ENCODE measurements around the gene MIPOL1. TPM values are rescaled to one million over a fixed set of nuclear protein-coding genes. Genes with fewer than 3 reads are reported as not detected.
"Not testable (repeated sequence)": the region's sequence is repeated elsewhere in the genome, so short reads cannot be mapped to it uniquely, and the experiment has no call there.

The MIPOL1 gene
- polyA plus RNA-seq, 6 donors from 2014 or later = not detected

DNA sequence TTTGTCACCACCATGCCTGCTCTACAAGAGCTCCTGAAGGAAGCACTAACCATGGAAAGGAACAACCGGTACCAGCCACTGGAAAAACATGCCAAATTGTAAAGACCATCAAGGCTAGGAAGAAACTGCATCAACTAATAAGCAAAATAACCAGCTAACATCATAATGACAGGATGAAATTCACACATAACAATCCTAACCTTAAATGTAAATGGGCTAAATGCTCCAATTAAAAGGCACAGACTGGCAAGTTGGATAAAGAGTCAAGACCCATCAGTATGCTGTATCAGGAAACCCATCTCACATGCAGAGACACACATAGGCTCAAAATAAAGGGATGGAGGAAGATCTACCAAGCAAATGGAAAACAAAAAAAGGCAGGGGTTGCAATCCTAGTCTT, 97.5 kb downstream of the MIPOL1 start:
- H3K4me3 Mint-ChIP-seq; H3K4me1 Mint-ChIP-seq; H3K27ac Mint-ChIP-seq; ATAC-seq (ENCODE audit: low read depth in 2 of 2); H3K27me3 Mint-ChIP-seq; DNase-seq; H3K36me3 Mint-ChIP-seq: not testable (repeated sequence)
- H3K9me3 Mint-ChIP-seq = peaks cover 0 to 14% (median 8%) of the 10 kb centered on the region in 7 donors

DNA sequence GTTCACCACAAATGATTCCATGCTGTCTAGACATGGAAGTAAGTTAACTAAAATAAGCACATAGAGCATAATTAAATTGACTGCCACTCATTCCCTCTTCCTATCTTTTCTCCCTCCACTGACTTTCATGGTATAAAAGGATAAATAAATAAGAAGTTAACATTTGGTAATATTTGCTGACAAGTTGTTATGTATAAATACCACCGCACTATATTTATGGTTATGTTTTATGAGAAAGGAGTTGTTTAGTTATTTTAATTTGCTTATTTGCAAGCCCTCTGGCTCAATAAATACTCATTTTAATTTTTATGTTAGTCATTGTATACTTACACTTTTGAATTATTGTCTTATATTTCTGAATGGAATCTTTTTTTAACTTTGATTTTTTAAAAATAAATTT, 113.5 kb downstream of the MIPOL1 start:
- Mint-ChIP-seq H3K4me1 (no peaks in the 10 kb centered on the region), H3K27ac (no peak overlapping the region), H3K36me3 (no peaks in the 10 kb centered on the region), H3K4me3 (no peak overlapping the region), H3K27me3 (no peaks in the 10 kb centered on the region), H3K9me3 (peaks cover 0 to 19% (median 4%) of the 10 kb centered on the region in 7 donors)
- ATAC-seq (ENCODE audit: low read depth in 2 of 2) (no peak), DNase-seq (no peak)

DNA sequence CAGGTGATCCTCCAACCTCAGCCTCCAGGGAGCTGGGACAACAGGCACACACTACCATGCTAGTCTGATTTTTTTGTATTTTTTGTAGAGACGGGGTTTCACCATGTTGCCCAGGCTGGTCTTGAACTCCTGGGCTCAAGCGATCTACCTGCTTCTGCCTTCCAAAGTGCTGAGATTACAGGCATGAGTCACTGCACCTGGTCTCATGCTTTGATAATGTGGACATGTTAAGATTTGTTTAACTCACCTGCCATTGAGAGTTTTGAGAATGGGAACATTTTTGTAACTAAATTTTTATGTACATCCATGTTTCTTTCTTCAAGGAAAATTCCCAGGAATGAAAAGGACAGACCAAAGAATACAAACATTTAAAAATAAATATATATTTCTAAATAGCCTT, 121.2 kb downstream of the MIPOL1 start:
- DNase-seq = no peak
- Mint-ChIP-seq H3K36me3 (no peaks in the 10 kb centered on the region), H3K27ac (no peak overlapping the region), H3K9me3 (peaks cover 0 to 15% (median 2%) of the 10 kb centered on the region in 7 donors), H3K4me3 (no peak overlapping the region), H3K27me3 (no peaks in the 10 kb centered on the region), H3K4me1 (no peaks in the 10 kb centered on the region)
- ATAC-seq (ENCODE audit: low read depth in 2 of 2) = no peak

DNA sequence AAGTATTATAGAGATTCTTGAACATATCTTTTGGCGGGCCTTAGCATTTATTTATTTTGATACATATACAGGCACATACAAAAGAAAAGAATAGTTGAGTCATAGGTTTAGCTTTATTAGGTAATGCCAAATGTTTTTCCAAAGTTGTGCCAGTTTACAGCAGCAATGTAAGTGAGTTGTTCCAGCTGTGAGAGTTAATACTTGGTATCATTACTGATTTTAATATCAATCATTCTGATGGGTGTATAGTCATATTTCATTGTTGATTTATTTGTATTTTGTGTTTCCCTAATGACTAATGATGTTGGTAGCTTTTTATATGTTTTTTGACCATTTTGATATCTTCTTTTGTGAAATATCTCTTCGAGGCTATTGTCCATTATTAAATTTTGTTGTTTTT, 122.4 kb downstream of the MIPOL1 start:
- peaks cover 0 to 13% (median 2%) of the 10 kb centered on the region in 7 donors for H3K9me3 Mint-ChIP-seq
- no peak overlapping the region for H3K27ac Mint-ChIP-seq
- H3K4me3 Mint-ChIP-seq = no peak overlapping the region
- DNase-seq (no peak), ATAC-seq (ENCODE audit: low read depth in 2 of 2) (no peak)
- no peaks in the 10 kb centered on the region for H3K36me3 Mint-ChIP-seq
- no peaks in the 10 kb centered on the region for H3K27me3 Mint-ChIP-seq
- H3K4me1 Mint-ChIP-seq = no peaks in the 10 kb centered on the region

DNA sequence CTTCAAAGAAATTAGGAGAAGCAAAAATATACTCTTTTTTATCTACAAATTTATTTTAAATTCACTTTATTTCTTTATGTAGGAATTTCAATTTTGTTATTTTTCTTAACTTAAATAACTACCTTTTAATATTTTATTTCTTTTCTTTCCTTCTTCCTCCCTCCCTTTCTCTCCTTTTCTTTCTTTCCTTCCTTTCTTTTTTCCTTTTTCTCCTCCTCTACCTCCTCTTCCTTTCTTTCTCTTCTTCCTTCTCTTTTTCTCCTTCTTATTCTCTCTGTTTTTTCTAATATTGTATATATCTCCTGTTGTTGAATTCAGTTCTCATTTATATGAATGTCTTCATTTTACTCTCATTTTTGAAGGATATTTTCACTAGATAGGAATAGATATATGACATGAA, 127.6 kb downstream of the MIPOL1 start:
- Mint-ChIP-seq H3K4me3 (no peak overlapping the region), H3K27ac (no peak overlapping the region), H3K27me3 (no peaks in the 10 kb centered on the region), H3K4me1 (no peaks in the 10 kb centered on the region), H3K9me3 (peaks cover 0 to 5% (median 0%) of the 10 kb centered on the region in 7 donors), H3K36me3 (no peaks in the 10 kb centered on the region)
- DNase-seq = no peak
- ATAC-seq (ENCODE audit: low read depth in 2 of 2) = no peak

DNA sequence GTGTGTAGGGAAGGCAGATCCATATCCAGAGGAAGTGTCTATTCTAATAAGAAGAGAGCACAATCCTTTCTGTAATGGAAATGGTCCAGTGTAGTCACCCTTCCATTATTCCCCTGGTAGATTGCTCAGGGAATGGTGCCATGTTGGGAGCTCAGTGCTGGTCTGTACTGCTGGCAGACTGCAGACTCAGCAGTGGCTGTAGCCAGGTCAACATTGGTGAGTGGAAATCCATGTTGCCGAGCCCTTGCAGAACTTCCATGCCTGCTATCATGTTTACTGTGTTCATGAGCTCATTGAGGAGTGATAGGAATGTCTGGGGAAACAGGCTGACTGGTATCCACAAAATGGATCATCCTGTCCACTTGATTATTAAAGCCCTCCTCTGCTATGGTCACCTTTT, 128.7 kb downstream of the MIPOL1 start:
- H3K9me3 Mint-ChIP-seq = peaks cover under 1 to 15% (median 5%) of the 10 kb centered on the region in 7 donors
- DNase-seq (no peak), ATAC-seq (ENCODE audit: low read depth in 2 of 2) (no peak)
- no peak overlapping the region for H3K4me3 Mint-ChIP-seq
- H3K4me1 Mint-ChIP-seq = no peaks in the 10 kb centered on the region
- H3K27me3 Mint-ChIP-seq = no peaks in the 10 kb centered on the region
- H3K27ac Mint-ChIP-seq = no peak overlapping the region
- H3K36me3 Mint-ChIP-seq = no peaks in the 10 kb centered on the region

DNA sequence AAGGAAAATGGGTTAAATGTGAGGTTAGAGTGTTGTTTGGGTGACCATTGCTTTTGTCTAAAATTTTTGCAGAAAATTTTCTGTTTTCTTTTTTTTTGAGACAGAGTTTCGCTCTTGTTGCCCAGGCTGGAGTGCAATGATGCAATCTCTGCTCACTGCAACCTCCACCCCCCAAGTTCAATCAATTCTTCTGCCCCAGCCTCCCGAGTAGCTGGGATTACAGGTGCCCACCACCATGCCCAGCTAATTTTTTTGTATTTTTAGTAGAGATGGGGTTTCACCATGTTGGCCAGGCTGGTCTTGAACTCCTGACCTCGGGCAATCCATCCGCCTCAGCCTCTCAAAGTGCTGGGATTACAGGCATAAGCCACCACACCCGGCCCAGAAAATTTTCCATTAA, 130.2 kb downstream of the MIPOL1 start:
- H3K9me3 Mint-ChIP-seq = peaks cover 2 to 15% (median 5%) of the 10 kb centered on the region in 7 donors
- not testable (repeated sequence) for H3K4me3 Mint-ChIP-seq; DNase-seq; ATAC-seq (ENCODE audit: low read depth in 2 of 2); H3K36me3 Mint-ChIP-seq; H3K27me3 Mint-ChIP-seq; H3K4me1 Mint-ChIP-seq; H3K27ac Mint-ChIP-seq

DNA sequence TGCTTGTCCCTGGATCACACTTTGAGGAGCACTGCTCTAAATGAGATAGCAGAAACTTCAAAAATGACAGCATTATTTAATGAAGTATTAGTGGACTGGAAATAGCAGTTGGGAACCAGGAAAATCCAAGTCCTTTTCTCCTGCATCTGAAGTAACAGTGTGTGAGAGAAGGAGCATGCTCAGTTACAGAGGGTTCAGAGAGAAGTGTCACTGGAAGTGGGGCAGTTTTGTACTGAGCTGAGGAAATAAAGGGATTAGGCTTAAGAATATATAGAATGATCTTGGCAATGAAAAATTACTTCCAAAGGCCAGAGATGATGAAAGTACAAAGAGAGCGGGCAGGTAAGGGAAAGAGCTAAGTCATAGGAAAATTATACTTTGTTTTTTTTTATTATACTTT, 130.9 kb downstream of the MIPOL1 start:
- no peak for DNase-seq
- Mint-ChIP-seq H3K36me3 (no peaks in the 10 kb centered on the region), H3K27me3 (no peaks in the 10 kb centered on the region), H3K9me3 (peaks cover 2 to 15% (median 5%) of the 10 kb centered on the region in 7 donors), H3K4me3 (no peak overlapping the region), H3K4me1 (no peaks in the 10 kb centered on the region), H3K27ac (no peak overlapping the region)
- no peak for ATAC-seq (ENCODE audit: low read depth in 2 of 2)

DNA sequence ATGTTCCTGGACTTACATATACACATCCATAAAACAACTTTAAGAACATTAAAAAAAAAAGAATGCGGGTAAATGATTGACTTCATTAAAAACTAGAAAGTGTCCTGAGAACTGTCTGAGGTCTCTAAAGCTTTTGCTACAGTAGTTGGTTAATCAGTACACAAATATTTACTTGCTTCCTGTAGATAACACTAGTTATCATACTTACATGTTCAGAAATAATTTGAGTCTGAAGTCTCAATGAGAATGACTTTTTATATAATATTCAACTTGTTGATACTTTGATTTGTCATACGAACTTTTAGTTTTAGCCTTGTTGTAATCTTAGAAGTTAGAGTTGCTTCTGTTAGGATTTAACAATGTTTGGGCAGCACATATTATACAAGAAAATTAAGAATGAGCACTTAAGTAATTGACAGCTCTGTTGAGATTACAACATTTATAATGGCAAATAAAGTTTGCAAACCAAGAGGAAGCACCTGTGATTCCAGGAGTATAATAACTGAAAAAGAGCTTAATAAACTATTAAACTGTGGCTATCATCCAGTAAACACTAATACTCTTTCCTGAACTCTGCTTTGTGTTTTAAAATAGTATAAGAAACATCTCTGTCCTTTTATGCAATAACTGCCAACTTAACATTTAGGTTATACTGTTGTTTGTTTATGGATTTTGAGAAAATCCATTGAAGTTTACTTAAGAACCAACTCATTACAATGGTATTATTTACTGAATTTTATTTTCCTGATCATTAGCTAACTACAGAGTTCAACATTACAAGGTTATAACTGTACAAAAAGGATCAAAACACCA, 131.7 kb downstream of the MIPOL1 start:
- Mint-ChIP-seq H3K27me3 (no peaks in the 10 kb centered on the region), H3K36me3 (no peaks in the 10 kb centered on the region), H3K4me1 (no peaks in the 10 kb centered on the region), H3K27ac (no peak overlapping the region), H3K9me3 (peaks cover 2 to 15% (median 5%) of the 10 kb centered on the region in 7 donors), H3K4me3 (no peak overlapping the region)
- no peak for ATAC-seq (ENCODE audit: low read depth in 2 of 2)
- no peak for DNase-seq

DNA sequence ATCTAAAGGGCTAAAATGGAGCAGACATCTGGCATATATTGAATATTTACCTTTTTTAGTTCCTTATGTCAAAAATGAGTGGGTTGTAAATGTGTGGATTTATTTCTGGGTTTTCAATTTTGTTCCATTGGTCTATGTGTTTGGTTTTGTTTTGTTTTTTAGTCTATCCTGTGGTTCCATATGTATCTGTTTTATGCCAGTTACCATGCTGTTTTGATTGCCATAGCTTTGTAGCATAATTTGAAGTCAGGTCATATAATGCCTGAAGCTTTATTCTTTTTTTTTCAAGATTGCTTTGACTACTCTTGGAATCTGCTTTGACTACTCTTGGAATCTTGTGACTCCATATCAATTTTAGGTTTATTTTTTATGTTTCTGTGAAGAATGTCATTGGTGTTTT, 133.2 kb downstream of the MIPOL1 start:
- no peak for ATAC-seq (ENCODE audit: low read depth in 2 of 2)
- no peak for DNase-seq
- H3K4me3 Mint-ChIP-seq = no peak overlapping the region
- no peaks in the 10 kb centered on the region for H3K36me3 Mint-ChIP-seq
- H3K27me3 Mint-ChIP-seq = no peaks in the 10 kb centered on the region
- no peaks in the 10 kb centered on the region for H3K4me1 Mint-ChIP-seq
- peaks cover 2 to 15% (median 5%) of the 10 kb centered on the region in 7 donors for H3K9me3 Mint-ChIP-seq
- H3K27ac Mint-ChIP-seq = no peak overlapping the region

DNA sequence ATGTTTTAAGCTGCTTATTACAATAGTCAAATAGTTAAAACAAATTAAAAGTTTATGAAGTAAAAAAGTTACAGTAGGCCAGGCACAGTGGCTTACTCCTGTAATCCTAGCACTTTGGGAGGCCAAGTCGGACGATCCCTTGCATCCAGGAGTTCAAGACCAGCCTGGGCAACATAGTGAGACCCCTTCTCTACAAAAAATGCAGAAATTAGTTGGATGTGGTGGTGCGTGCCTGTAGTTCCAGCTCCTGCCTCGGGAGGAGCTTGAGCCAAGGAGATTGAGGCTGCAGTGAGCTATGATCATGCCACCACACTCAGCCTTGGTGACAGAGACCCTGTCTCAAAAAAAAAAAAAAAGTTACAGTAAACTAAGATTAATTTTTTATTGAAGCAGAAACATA, 142.6 kb downstream of the MIPOL1 start:
- no peak for ATAC-seq (ENCODE audit: low read depth in 2 of 2)
- Mint-ChIP-seq H3K4me1 (no peaks in the 10 kb centered on the region), H3K9me3 (peaks cover 0 to 5% (median 0%) of the 10 kb centered on the region in 7 donors), H3K36me3 (no peaks in the 10 kb centered on the region), H3K27ac (no peak overlapping the region), H3K27me3 (no peaks in the 10 kb centered on the region), H3K4me3 (no peak overlapping the region)
- no peak for DNase-seq

DNA sequence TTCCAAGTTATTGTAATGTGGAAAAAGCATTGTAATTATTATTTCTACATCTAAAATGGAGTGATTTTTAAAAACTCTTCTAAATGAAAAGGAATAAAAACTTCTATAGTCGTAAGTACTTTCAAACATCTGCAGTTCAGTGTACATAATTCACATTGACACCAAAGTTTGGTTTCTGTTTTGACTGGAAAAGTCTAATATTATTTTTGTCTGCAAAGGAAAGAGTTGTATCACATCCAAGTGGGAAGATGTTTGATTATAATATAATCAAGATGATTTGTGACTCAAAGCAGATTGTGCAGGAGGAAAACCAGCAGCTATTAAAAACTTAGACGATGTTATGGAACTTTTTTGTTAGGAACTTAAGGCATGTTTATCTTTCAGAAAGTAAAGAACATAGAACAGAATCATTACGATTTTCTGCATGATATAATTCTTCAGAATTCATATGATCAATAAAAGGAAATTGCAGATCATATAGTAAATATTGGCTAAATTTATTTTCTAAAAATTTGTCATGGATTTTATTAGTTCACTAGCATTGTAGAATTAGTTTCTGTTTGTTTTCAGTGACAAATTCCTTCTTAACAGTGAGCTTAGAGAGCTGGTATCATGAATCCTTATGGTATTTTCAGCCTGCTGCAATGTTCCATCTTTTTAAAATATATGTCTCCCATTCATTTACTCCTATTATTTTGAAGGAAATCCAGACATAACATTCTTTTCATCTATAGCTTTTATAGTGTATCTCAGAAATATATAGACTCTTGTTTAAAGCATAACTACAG, 145.8 kb downstream of the MIPOL1 start:
- no peaks in the 10 kb centered on the region for H3K36me3 Mint-ChIP-seq
- DNase-seq (no peak), ATAC-seq (ENCODE audit: low read depth in 2 of 2) (no peak)
- no peaks in the 10 kb centered on the region for H3K27me3 Mint-ChIP-seq
- peaks cover 0 to 20% (median 7%) of the 10 kb centered on the region in 7 donors for H3K9me3 Mint-ChIP-seq
- no peak overlapping the region for H3K27ac Mint-ChIP-seq
- H3K4me1 Mint-ChIP-seq = no peaks in the 10 kb centered on the region
- no peak overlapping the region for H3K4me3 Mint-ChIP-seq

DNA sequence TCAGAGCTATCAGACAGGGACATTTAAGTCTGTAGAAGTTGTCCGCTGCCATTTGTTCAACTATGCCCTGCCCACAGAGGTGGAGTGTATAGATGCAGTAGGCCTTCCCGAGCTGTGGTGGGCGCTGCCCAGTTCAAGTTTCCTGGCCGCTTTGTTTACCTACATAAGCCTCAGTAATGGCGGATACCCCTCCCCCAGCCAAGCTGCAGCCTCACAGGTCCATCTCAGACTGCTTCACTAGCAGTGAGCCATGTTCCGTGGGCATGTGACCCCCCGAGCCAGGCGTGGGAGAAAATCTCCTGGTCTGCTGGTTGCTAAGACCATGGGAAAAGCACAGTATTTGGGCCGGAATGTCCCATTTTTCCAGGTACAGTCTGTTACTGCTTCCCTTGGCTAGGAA, 165.9 kb downstream of the MIPOL1 start:
- peaks cover 15 to 28% (median 19%) of the 10 kb centered on the region in 7 donors for H3K9me3 Mint-ChIP-seq

DNA sequence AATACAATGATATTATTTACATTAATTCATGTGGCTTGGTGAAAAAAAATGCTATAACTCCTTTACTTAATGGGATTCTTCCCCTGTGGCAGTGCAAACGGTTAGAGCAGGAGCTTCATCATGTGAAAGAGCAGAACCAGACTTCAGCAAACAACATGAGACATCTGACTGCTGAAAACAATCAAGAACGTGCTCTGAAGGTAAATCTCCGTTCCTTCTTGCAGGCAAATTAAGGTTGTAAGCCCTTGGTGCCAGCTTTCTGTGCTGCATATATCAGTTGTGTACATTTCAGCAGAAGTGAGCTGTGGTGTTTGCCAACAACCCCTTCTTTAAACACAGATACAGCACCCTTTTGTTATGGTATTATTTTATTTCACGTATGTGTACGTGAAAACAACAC, 171.7 kb downstream of the MIPOL1 start:
- no peak for DNase-seq
- no peaks in the 10 kb centered on the region for H3K27me3 Mint-ChIP-seq
- no peak for ATAC-seq (ENCODE audit: low read depth in 2 of 2)
- H3K4me3 Mint-ChIP-seq = no peak overlapping the region
- H3K4me1 Mint-ChIP-seq = no peaks in the 10 kb centered on the region
- H3K9me3 Mint-ChIP-seq = peaks cover 3 to 19% (median 10%) of the 10 kb centered on the region in 7 donors
- H3K36me3 Mint-ChIP-seq = no peaks in the 10 kb centered on the region
- H3K27ac Mint-ChIP-seq = no peak overlapping the region

More for the DNA sequence above, 165.9 kb downstream of the MIPOL1 start:
- DNase-seq (no peak), ATAC-seq (ENCODE audit: low read depth in 2 of 2) (no peak)
- H3K27ac Mint-ChIP-seq = no peak overlapping the region
- H3K4me1 Mint-ChIP-seq = no peaks in the 10 kb centered on the region
- no peak overlapping the region for H3K4me3 Mint-ChIP-seq
- H3K27me3 Mint-ChIP-seq = no peaks in the 10 kb centered on the region
- no peaks in the 10 kb centered on the region for H3K36me3 Mint-ChIP-seq

Measured in naive B cell (primary cell).